ENCODE data around the gene INPP1. TPM values are rescaled to one million over a fixed set of nuclear protein-coding genes. Genes with fewer than 3 reads are reported as not detected.
A peak's percentile ranks its signal among the peaks of the same experiment; 100 is the strongest.

INPP1 gene
- total RNA-seq, 1 donor from 2014 or later, result 6.3 TPM

- no peaks in the 10 kb centered on the region for H3K27me3 ChIP-seq (ENCODE audit: control insufficient read depth, insufficient read depth, low read length)
- no peak for TF ChIP-seq CTCF (IDR thresholded peaks at IDR 0.05; ENCODE audit: insufficient read depth, low read length, poor library complexity, severe bottlenecking)
- no peak overlapping the region for H3K4me3 ChIP-seq (ENCODE audit: low read depth, low read length)
- DNase-seq (ENCODE audit: low read depth), result no peak
- no peaks in the 10 kb centered on the region for H3K36me3 ChIP-seq (ENCODE audit: control insufficient read depth, insufficient read depth, low read length)
Measured at GRCh38 chr2:190379249-190379964, 36.0 kb downstream of the INPP1 start.

GRCh38 chr2:190380962-190381412 is 37.6 kb downstream of the INPP1 start:
- Histone ChIP-seq H3K4me3 (ENCODE audit: low read depth, low read length) (no peak overlapping the region), H3K36me3 (ENCODE audit: control insufficient read depth, insufficient read depth, low read length) (no peaks in the 10 kb centered on the region), H3K27me3 (ENCODE audit: control insufficient read depth, insufficient read depth, low read length) (no peaks in the 10 kb centered on the region)
- no peak for TF ChIP-seq CTCF (IDR thresholded peaks at IDR 0.05; ENCODE audit: insufficient read depth, low read length, poor library complexity, severe bottlenecking)
- DNase-seq (ENCODE audit: low read depth), result no peak

- peak; percentile 58 for TF ChIP-seq CTCF (IDR thresholded peaks at IDR 0.05; ENCODE audit: insufficient read depth, low read length, poor library complexity, severe bottlenecking)
- no peak overlapping the region for H3K4me3 ChIP-seq (ENCODE audit: low read depth, low read length)
- no peaks in the 10 kb centered on the region for H3K27me3 ChIP-seq (ENCODE audit: control insufficient read depth, insufficient read depth, low read length)
- no peaks in the 10 kb centered on the region for H3K36me3 ChIP-seq (ENCODE audit: control insufficient read depth, insufficient read depth, low read length)
- DNase-seq (ENCODE audit: low read depth), result peak; percentile 42
Measured at GRCh38 chr2:190382851-190383250, 39.5 kb downstream of the INPP1 start.

- no peaks in the 10 kb centered on the region for H3K36me3 ChIP-seq (ENCODE audit: control insufficient read depth, insufficient read depth, low read length)
- TF ChIP-seq CTCF (IDR thresholded peaks at IDR 0.05; ENCODE audit: insufficient read depth, low read length, poor library complexity, severe bottlenecking), result no peak
- DNase-seq (ENCODE audit: low read depth), result no peak
- H3K4me3 ChIP-seq (ENCODE audit: low read depth, low read length), result no peak overlapping the region
- no peaks in the 10 kb centered on the region for H3K27me3 ChIP-seq (ENCODE audit: control insufficient read depth, insufficient read depth, low read length)
Measured at GRCh38 chr2:190387422-190387821, 44.0 kb downstream of the INPP1 start.

GRCh38 chr2:190396271-190396670 is 52.9 kb downstream of the INPP1 start:
- Histone ChIP-seq H3K27me3 (ENCODE audit: control insufficient read depth, insufficient read depth, low read length) (no peaks in the 10 kb centered on the region), H3K4me3 (ENCODE audit: low read depth, low read length) (no peak overlapping the region), H3K36me3 (ENCODE audit: control insufficient read depth, insufficient read depth, low read length) (no peaks in the 10 kb centered on the region)
- no peak for TF ChIP-seq CTCF (IDR thresholded peaks at IDR 0.05; ENCODE audit: insufficient read depth, low read length, poor library complexity, severe bottlenecking)
- DNase-seq (ENCODE audit: low read depth), result no peak

Measured in kidney epithelial cell (primary cell).